Measurements from ENCODE around the gene IQSEC1. TPM values are rescaled to one million over a fixed set of nuclear protein-coding genes. Genes with fewer than 3 reads are reported as not detected.

Gene IQSEC1
- total RNA-seq, 1 donor from 2014 or later, result 148 TPM

DNA sequence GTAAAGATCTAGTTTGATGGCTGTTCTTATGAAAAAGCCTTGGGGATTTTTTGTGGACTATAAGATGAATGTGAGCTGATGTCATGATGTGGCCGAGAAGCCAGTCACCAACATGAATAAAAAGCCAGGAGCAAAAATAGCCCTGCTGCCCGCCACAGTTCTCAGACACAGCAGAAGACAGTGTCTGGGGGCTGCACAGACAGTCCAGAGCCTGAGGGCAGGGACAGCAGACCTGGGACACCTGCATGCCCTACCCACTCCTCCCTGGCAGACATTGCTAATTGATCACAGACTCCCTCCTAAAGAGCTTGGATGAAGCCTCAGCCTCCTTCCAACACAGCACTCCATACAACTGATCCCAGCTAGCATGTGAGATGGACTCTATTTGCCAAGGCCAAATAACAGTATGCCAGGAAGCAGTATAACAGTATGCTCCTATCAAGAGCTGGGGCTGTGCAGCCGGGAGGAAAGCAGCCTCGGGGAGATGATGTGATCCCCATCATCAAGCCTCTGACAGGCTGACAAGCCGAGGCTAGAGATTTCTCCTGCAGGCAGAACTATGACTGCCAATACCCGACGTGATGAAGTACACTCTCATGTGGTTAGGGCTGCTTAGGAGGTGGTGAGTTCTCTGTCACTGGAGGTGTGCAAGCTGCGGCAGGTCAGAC lies 126.4 kb downstream of the IQSEC1 start:
- Histone ChIP-seq H3K4me1 (peaks cover 42 to 76% of the 10 kb centered on the region in 2 donors), H3K27ac (peak overlapping the region; percentile 80 to 92), H3K4me3 (peak overlapping the region in 1 of 2 donors; percentile 13)

DNA sequence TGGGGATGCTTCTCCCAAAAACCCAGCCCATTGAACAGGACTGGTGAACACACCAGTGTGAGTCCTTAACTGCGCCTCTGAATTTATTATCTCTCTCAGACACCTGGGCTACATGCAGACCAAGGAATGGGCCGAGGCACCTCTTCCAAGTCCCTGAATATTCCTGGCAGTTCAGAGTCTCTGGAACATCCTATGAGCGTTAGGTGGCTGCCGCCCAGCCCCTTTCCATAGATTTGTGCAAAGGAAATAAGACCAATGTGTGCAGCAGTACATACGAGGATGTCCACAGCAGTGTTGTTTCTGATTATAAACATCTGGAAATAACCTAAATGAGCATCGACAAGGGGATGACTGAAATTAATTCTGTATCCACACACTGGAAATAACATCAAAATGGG lies 127.0 kb downstream of the IQSEC1 start:
- no peak for DNase-seq (ENCODE audit: low spot score in 2 of 2)
- no peaks in the 10 kb centered on the region for H3K27me3 ChIP-seq
- peaks cover 7 to 9% of the 10 kb centered on the region in 2 donors for H3K36me3 ChIP-seq
- TF ChIP-seq, protein P1, sequence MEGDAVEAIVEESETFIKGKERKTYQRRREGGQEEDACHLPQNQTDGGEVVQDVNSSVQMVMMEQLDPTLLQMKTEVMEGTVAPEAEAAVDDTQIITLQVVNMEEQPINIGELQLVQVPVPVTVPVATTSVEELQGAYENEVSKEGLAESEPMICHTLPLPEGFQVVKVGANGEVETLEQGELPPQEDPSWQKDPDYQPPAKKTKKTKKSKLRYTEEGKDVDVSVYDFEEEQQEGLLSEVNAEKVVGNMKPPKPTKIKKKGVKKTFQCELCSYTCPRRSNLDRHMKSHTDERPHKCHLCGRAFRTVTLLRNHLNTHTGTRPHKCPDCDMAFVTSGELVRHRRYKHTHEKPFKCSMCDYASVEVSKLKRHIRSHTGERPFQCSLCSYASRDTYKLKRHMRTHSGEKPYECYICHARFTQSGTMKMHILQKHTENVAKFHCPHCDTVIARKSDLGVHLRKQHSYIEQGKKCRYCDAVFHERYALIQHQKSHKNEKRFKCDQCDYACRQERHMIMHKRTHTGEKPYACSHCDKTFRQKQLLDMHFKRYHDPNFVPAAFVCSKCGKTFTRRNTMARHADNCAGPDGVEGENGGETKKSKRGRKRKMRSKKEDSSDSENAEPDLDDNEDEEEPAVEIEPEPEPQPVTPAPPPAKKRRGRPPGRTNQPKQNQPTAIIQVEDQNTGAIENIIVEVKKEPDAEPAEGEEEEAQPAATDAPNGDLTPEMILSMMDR (IDR thresholded peaks at IDR 0.05), result no peak
- H3K27ac ChIP-seq, result peak overlapping the region; percentile 80 to 92
- intact Hi-C loops (cut with DNase I), result no loop called here
- no peak overlapping the region for H3K4me3 ChIP-seq
- no peaks in the 10 kb centered on the region for H3K9me3 ChIP-seq
- H3K4me1 ChIP-seq, result peaks cover 42 to 75% of the 10 kb centered on the region in 2 donors

More for the DNA sequence above, 126.4 kb downstream of the IQSEC1 start:
- H3K27me3 ChIP-seq, result no peaks in the 10 kb centered on the region
- DNase-seq (ENCODE audit: low spot score in 2 of 2), result no peak
- TF ChIP-seq, protein P1 (IDR thresholded peaks at IDR 0.05), result no peak
- H3K9me3 ChIP-seq, result no peaks in the 10 kb centered on the region
- intact Hi-C loops (cut with DNase I), result no loop called here
- peaks cover 1 to 4% of the 10 kb centered on the region in 2 donors for H3K36me3 ChIP-seq

DNA sequence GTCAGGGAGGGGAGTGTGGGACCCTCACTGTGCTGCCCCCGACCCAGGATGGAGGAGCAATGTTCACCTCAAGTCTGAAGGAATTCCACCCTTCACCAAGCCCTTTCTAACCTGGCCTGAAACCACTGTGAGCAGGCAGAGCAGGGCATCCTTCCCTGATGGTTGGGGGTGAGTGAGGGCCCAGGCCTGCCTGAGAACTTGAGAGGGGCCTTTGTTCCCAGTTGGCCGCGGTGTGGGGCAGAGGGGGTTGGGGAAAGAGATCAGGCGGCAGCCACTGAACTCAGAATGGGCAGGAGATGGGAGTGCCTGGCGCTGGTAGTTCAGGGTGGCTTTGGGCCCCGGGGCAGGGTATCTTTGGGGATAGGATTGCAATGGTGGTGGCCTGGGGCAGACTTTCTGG lies 128.4 kb downstream of the IQSEC1 start:
- no peak for DNase-seq (ENCODE audit: low spot score in 2 of 2)
- intact Hi-C loops (cut with DNase I), result no loop called here
- Histone ChIP-seq H3K27ac (peak overlapping the region; percentile 80 to 92), H3K36me3 (peaks cover 16 to 19% of the 10 kb centered on the region in 2 donors), H3K4me3 (no peak overlapping the region), H3K9me3 (no peaks in the 10 kb centered on the region), H3K27me3 (no peaks in the 10 kb centered on the region), H3K4me1 (peaks cover 37 to 77% of the 10 kb centered on the region in 2 donors)
- TF ChIP-seq, protein P1 (IDR thresholded peaks at IDR 0.05), result no peak

DNA sequence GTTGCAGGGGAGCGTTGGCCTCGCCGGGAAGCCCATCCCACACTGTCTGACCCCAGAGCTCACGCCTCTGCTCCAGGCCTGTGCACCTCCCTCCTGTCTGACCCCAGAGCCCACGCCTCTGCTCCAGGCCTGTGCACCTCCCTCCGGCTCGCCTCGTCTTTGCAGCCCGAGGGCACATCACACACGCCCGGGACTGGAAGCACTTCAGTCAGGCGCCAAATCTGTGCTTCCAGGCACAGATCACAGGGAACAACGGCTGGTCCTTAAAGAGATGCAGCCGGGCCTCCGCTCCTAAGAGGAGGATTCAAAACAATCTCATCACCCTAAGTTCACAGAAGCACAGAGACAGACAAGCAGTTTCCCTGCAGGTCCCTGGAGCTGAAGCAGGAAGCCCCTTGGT lies 128.8 kb downstream of the IQSEC1 start:
- no peaks in the 10 kb centered on the region for H3K9me3 ChIP-seq
- intact Hi-C loops (cut with DNase I), result no loop called here
- no peak overlapping the region for H3K4me3 ChIP-seq
- peaks cover 33 to 77% of the 10 kb centered on the region in 2 donors for H3K4me1 ChIP-seq
- H3K27ac ChIP-seq, result peak overlapping the region; percentile 80 to 92
- no peak for DNase-seq (ENCODE audit: low spot score in 2 of 2)
- H3K36me3 ChIP-seq, result peaks cover 16 to 23% of the 10 kb centered on the region in 2 donors
- TF ChIP-seq, protein P1 (IDR thresholded peaks at IDR 0.05), result no peak
- no peaks in the 10 kb centered on the region for H3K27me3 ChIP-seq

DNA sequence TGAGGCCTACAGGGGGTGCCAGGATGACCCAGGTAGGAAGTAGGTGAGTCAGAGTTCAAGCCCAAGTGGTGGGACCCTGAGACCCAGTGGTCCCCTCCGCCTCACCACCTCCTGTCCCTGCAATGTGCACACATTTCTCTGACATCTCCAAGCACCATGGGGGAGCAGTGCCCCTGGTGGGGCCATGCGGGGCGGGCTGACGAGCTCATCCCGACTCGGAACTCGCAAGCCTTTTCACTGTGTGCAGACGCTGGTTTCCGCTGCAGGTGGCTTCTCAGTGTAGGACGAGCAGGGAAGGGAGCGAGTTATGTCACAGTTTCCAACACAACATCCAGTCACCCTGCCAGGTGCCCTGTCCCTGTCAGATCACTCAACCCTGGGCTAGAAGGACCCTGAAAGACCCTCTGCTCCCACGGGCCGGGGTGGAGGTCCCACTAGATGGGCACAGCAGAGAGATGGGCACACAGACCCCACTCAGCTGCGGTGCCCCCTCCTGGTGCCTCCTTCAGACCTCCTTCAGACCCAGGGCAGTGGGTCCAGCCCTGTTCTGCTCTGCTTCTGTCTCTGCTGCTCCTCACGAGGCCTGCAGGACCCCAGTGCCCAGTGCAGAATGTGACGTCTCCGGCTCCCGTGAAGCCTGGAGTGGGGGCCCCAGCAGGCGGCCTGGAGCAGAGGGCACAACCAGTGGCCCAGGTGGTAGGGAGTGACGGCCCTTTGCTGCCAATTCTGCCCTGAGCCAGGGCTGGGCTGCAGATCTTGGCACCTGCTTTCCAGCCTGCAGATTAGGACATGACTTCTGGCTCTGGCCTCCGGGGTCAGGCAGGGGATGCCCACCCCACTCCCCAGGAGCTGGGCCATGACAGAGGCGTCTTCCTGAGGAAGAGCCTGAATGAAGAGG lies 129.9 kb downstream of the IQSEC1 start:
- TF ChIP-seq, protein P1 (IDR thresholded peaks at IDR 0.05), result no peak
- no peaks in the 10 kb centered on the region for H3K27me3 ChIP-seq
- DNase-seq (ENCODE audit: low spot score in 2 of 2), result no peak
- H3K36me3 ChIP-seq, result peaks cover 16 to 26% of the 10 kb centered on the region in 2 donors
- no peak overlapping the region for H3K4me3 ChIP-seq
- H3K27ac ChIP-seq, result peak overlapping the region; percentile 4 to 92
- H3K4me1 ChIP-seq, result peaks cover 32 to 77% of the 10 kb centered on the region in 2 donors
- intact Hi-C loops (cut with DNase I), result no loop called here
- H3K9me3 ChIP-seq, result no peaks in the 10 kb centered on the region
